ENCODE data around the gene CDH4.
"Not testable (repeated sequence)": the region's sequence is repeated elsewhere in the genome, so short reads cannot be mapped to it uniquely, and the experiment has no call there.

The CDH4 gene

DNA sequence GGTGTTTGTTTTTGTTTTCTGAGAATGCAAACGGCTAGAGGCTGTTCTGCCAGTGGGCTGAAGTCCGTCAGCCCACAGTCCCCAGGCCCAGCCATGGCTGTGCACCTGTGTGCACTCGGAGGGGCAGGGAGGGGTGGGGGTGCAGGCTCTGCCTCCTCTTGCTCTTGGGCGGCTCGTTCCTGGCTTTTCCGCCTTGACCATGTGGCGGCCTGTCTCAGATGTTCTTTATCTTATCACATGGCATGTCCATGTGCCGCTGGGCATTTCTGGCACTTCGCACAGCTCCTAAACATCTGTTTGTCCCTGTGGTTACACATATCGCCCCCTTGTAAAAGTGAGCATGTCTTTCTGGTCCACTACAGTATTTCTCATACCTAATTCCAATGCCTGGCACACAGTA is 137.0 kb downstream of the CDH4 start:
- in situ Hi-C loops (cut with HindIII; ENCODE audit: low pct_ligation_motif_present, low pct_unique_long_range_greater_than_20kb, low sequenced_read_pairs) = no loop called here

GRCh38 chr20:61391185-61391584 is 139.1 kb downstream of the CDH4 start:
- no peak for DNase-seq
- in situ Hi-C loops (cut with HindIII; ENCODE audit: low pct_ligation_motif_present, low pct_unique_long_range_greater_than_20kb, low sequenced_read_pairs) = no loop called here

More for the DNA sequence above, 137.0 kb downstream of the CDH4 start:
- DNase-seq = no peak

DNA sequence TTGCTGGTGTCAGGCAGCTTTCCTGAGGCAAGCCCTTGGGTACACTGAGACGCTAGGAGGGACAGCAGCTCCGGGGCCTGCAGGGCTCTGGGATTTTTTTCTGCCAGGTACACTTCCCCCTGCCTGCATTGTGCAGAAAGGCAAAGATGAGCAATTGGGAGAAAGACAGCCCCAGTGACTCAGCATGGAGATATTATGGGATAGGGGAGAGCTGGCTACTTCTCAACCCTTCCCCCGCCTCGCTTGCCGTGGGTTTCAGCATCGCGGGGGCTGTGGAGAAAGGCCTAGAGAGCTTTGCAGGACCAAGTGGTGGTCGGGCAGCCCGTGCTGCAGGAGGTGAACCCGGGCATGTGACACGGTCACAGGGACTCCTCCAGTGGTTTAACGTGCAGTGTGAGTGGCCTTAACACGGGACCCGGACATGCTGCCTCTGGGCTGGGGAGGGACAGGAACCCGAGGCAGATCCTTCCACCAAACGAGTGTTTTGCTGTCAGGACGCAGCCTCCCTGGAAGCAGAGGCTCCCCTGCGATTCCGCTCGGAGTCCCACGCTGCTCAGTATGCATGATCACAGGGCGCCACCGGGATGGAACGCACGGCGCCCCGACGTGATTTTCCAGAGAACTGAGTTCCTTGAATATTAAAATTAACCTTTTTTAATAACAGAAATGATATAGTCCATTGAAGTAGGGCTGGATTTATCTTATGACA is 139.9 kb downstream of the CDH4 start:
- in situ Hi-C loops (cut with HindIII; ENCODE audit: low pct_ligation_motif_present, low pct_unique_long_range_greater_than_20kb, low sequenced_read_pairs) = no loop called here
- no peak for DNase-seq

- in situ Hi-C loops (cut with HindIII; ENCODE audit: low pct_ligation_motif_present, low pct_unique_long_range_greater_than_20kb, low sequenced_read_pairs) = no loop called here
- no peak for DNase-seq
Measured at GRCh38 chr20:61394088-61394799, 142.2 kb downstream of the CDH4 start.

DNA sequence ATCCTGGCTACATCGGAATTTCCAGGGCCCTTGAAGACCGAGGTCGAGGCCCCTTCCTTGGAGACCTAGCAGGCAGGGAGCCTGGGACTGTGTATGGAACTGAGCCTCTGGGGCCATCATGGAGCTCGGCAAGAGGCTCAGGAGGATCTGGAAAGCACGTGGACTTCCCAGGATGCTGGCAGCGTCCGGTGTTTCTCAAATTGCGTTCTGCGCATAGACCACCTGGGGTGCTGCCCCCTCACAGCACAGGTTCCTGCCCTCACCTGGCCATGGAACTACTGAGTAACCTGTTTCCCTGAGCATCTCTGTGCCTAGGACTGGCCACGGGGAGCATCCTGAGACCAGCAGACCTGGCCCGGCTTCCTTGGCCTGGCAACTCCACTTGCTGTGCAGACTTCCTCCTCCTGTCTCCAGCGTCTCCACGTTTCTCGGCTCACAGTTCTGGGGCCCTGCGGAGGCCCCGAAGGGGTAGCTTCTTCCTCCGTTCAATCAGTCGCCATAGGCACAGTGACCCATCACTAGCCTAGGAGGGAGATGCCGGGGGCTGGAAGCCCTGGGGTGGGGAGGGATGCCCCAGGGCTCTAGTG is 144.3 kb downstream of the CDH4 start:
- DNase-seq = no peak
- in situ Hi-C loops (cut with HindIII; ENCODE audit: low pct_ligation_motif_present, low pct_unique_long_range_greater_than_20kb, low sequenced_read_pairs) = no loop called here

GRCh38 chr20:61397146-61397545 is 145.1 kb downstream of the CDH4 start:
- in situ Hi-C loops (cut with HindIII; ENCODE audit: low pct_ligation_motif_present, low pct_unique_long_range_greater_than_20kb, low sequenced_read_pairs) = no loop called here
- DNase-seq = no peak

- DNase-seq = no peak
- in situ Hi-C loops (cut with HindIII; ENCODE audit: low pct_ligation_motif_present, low pct_unique_long_range_greater_than_20kb, low sequenced_read_pairs) = no loop called here
Measured at GRCh38 chr20:61397790-61398189, 145.7 kb downstream of the CDH4 start.

DNA sequence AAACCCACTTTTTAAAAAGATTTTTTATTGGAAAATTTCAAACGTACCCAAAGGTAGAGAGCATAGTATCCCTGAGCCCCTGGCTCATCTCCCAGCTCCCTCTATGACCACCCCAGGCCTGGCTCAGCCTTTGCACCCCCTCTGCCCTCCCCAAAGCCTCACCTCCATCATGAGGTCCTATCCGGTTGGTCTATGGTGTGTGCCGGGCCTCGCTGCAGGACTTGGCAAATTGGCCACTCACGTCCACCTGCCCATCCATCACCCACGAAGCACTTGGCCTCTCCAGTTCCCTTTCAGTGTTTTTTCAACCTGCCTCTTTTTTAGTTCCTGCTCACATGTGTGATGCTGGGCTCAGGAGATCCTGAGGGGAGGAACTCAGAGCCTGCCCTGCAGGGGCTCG is 147.4 kb downstream of the CDH4 start:
- no peak for DNase-seq
- in situ Hi-C loops (cut with HindIII; ENCODE audit: low pct_ligation_motif_present, low pct_unique_long_range_greater_than_20kb, low sequenced_read_pairs) = no loop called here

DNA sequence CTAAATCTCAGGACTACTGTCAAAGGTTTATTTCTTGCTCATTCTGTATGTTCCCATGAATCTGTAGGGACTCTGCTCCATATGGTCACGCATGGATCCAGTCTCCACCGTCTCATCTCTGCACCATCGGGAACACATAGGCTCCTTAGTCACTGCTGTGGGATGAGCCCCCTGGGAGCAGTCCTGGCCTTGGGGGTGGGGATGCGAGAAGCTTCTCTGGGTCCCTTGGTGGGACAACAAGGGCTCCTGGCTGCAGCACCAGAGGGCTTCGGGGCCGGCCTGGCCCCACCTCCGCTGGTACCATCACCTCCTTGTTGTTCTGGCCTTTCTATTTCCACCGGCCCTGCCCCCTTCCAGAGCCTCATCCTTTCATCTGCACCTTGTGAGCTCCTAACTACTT is 148.4 kb downstream of the CDH4 start:
- in situ Hi-C loops (cut with HindIII; ENCODE audit: low pct_ligation_motif_present, low pct_unique_long_range_greater_than_20kb, low sequenced_read_pairs) = no loop called here

DNA sequence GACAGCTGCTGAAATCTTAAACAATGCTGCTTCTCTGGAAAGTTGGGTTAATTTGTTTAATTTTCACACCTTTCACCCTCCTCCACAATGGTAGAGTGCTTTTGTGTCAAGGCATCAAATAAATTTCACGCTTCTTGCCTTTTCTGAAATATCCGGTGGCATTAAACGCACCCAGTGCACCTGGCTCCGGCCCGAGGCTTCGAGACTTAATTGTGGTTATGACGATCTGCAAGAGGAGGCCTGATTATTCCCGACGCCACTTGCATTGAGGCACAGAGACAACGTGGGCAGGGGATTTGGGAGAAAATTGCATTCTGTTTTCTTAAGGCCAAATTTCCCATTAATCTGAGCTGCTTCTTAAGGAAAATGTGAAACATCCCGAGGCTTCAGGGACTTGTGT is 152.2 kb downstream of the CDH4 start:
- DNase-seq = no peak
- in situ Hi-C loops (cut with HindIII; ENCODE audit: low pct_ligation_motif_present, low pct_unique_long_range_greater_than_20kb, low sequenced_read_pairs) = no loop called here

More for the DNA sequence above, 148.4 kb downstream of the CDH4 start:
- no peak for DNase-seq

- in situ Hi-C loops (cut with HindIII; ENCODE audit: low pct_ligation_motif_present, low pct_unique_long_range_greater_than_20kb, low sequenced_read_pairs) = no loop called here
- no peak for DNase-seq
Measured at GRCh38 chr20:61405007-61405406, 152.9 kb downstream of the CDH4 start.

GRCh38 chr20:61406773-61407172 is 154.7 kb downstream of the CDH4 start:
- in situ Hi-C loops (cut with HindIII; ENCODE audit: low pct_ligation_motif_present, low pct_unique_long_range_greater_than_20kb, low sequenced_read_pairs) = not testable (repeated sequence)

DNA sequence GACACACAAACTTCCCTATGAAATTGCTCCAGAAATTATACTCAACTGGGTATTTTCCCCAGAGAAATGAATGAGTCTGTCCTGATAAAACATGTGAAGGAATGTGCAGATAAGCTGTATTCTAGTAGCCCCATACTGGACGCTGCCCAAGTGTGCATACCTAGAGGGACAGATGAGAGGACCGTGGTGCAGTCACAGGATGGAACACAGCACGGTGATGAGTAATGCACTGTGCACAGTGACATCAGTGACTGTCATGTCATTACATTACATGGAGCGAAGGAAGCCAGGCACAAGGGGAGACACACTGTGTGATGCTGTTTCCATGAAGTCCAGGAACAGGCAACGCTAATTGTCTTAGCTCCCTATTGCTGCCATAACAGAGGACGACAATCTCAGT is 155.5 kb downstream of the CDH4 start:
- no peak for DNase-seq
- in situ Hi-C loops (cut with HindIII; ENCODE audit: low pct_ligation_motif_present, low pct_unique_long_range_greater_than_20kb, low sequenced_read_pairs) = no loop called here

More at GRCh38 chr20:61406773-61407172, 154.7 kb downstream of the CDH4 start:
- not testable (repeated sequence) for DNase-seq

- no peak for DNase-seq
- in situ Hi-C loops (cut with HindIII; ENCODE audit: low pct_ligation_motif_present, low pct_unique_long_range_greater_than_20kb, low sequenced_read_pairs) = no loop called here
Measured at GRCh38 chr20:61408951-61409740, 157.1 kb downstream of the CDH4 start.

- in situ Hi-C loops (cut with HindIII; ENCODE audit: low pct_ligation_motif_present, low pct_unique_long_range_greater_than_20kb, low sequenced_read_pairs) = no loop called here
- no peak for DNase-seq
Measured at GRCh38 chr20:61411743-61412142, 159.7 kb downstream of the CDH4 start.

DNA sequence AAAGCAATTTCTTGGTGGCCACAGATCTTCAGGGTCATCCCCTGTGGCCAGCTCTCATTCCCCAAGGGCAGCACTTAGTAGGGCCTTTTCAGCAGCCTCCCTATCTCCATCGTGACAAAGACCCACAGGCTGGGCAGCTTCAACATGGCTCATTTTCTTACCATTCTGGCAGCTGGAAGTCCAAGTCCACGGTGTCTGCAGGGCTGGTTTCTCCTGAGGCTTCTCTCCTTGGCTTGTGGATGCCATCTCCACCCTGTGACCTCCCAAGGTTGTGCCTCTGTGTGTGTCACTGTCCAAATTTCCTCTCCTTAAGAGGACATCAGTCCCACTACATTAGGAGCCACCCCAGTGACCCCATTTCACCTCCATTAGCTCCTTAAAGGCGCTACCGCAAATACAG is 161.7 kb downstream of the CDH4 start:
- in situ Hi-C loops (cut with HindIII; ENCODE audit: low pct_ligation_motif_present, low pct_unique_long_range_greater_than_20kb, low sequenced_read_pairs) = no loop called here
- no peak for DNase-seq

GRCh38 chr20:61414455-61414991 is 162.5 kb downstream of the CDH4 start:
- in situ Hi-C loops (cut with HindIII; ENCODE audit: low pct_ligation_motif_present, low pct_unique_long_range_greater_than_20kb, low sequenced_read_pairs) = no loop called here
- no peak for DNase-seq

DNA sequence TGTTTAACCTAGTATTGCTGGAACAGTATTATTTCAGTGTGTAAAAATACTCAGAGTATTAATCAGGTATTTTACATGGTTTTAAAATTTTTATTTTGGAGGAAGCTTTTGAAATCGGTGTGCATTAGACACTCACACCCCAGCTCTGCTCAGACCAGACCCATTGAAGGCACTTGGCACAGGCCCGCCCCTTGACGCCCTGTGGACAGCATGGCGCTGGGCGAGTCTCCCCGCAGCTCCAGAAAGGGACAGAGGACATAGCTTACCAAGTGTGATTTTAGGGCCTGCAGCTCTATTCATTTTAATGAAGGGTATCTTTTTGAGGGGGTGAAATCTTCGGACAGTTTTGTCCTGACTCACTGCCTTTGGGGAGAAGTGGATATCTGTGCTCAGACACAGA is 164.5 kb downstream of the CDH4 start:
- in situ Hi-C loops (cut with HindIII; ENCODE audit: low pct_ligation_motif_present, low pct_unique_long_range_greater_than_20kb, low sequenced_read_pairs) = no loop called here
- no peak for DNase-seq

Measured in ACHN (cell line).